NCI-H146 treated with DMSO at 0.1 percent for 48 hours (cell line): Measurements from ENCODE around the gene HS6ST3.

Source experiments
- DNase-seq: peaks from one replicate; lab custom pipeline; 2025; ENCODE audit not compliant: unreplicated experiment; lab: John Stamatoyannopoulos, UW

The HS6ST3 gene

DNA sequence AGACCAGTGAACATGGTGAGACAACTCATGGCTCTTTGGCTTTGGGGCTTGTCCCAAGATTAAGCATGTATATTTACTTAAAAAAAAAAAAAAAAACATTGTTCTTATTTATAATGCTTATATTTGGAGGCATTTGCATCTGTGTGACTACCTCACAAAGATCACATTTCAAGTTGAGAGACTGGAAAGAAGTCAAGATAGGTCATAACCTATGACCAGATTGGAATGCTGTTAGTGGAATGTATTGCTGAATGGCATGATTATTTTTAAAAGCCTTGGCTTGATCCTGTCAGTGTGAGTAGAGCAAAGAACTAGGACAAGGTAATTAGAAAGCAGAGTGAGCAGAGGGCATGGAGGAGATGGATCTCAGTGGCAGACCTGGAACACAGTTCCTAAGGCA lies 689.8 kb downstream of the HS6ST3 start:
- no peak for DNase-seq

DNA sequence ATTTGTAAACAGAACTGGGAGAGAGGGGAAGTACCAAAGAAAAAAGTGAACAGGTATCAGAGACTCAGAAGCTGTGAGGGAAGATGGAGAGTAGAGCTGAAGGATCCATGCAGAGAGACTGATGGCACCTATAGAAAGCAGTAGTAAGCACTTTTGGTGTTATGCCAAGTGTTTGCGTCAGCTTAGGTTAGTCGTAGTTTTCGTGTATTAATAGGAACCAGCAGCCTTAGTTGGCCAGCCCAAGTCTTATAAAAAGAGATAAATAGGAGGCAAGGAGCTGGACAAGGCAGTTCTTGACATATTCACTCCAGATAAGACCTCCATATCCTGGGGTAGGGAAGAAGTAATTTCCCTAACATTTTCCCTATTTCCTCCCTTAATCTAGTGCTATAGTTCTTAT lies 690.2 kb downstream of the HS6ST3 start:
- no peak for DNase-seq

DNA sequence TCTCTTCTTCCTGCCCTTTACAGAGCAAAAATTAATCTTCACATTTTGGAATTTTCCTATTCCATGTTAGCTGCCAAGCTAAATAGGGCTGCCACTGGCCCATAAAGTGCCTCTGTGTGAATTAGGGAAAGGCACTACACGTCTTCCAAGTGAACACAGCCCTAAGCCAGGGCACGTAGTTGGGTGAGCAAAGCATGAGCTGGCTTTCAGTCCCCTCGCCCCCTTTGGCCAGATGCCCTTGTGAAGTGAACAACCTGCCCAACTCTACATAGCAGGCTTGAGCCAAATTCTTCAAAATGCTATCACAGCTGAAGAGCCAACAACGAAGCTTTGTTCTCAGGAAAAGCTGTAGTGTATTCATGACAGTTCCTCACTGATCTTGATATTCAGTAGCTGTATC lies 691.2 kb downstream of the HS6ST3 start:
- no peak for DNase-seq

DNA sequence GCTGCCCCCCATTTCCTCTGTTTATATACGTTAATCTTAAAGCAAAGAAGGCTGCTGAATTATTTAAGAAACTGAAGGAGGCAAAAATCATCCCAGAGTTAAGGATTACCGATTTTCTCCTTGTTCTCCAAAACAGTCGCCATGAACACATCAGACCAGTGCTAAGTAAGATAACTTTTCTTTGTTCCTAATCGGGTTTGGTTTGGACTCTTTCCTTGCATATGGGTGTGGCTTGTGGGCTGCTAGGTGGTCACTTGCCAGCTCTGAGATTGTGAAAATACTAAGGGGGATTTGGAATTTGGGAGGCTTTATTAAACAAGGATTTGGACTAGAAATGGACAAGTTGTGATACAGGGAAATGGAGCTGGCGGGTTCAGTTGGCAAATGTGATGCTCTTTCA lies 692.3 kb downstream of the HS6ST3 start:
- no peak for DNase-seq

DNA sequence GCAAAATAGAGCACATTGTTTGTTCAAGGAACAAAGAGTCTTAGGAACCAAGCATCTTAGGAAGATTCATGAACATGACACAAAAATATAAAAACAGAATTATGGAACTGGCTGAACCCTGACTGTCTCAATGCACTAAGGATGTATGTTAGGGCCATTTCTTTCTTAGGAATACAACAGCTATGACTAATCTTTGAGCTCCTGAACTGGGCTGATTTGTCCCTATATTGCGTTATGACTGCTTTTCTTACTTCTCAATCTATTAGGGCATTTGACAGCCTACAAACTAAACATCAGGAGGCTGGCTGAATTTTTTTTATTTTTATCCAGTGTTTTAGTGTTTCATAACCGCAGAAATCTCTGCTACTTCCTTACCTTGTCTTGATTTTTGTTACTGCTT lies 693.1 kb downstream of the HS6ST3 start:
- DNase-seq, result no peak

DNA sequence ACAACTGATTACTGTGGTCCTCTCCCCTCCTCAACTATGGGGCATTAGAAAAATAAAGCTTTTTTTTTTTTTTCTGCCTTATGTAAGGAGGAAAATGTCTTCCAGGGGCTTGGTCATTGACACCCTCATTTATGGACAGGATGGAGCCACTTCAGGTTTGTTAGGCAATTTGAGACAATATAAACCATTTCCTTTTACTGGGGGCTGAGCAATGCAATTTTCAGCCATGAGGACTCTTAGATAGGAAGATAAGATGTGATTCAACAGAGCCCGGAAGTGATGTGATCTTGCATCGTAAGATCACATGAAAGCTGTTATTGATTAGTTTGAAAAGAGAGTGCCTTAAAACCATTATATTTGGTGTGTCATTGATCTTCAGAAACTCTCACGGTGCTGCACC lies 693.6 kb downstream of the HS6ST3 start:
- DNase-seq, result no peak

DNA sequence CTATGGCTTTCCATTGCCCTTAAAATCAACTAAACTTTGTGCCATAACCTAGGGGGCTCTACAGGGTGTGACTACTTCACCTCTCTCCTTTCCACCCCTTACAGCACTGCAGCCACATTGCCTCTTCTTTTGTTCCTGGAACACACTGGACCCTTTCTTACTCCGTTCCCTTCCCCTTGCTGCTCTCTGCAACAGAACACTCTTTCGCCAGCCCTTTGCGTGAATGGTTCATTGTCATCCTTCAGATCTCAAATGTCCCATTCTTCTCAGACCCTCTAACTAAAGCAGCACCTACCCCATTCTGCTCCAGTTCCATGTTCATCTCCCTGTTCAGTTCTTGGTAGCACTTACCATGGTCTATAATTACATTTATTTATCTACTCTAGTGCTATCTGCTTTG lies 696.1 kb downstream of the HS6ST3 start:
- no peak for DNase-seq

DNA sequence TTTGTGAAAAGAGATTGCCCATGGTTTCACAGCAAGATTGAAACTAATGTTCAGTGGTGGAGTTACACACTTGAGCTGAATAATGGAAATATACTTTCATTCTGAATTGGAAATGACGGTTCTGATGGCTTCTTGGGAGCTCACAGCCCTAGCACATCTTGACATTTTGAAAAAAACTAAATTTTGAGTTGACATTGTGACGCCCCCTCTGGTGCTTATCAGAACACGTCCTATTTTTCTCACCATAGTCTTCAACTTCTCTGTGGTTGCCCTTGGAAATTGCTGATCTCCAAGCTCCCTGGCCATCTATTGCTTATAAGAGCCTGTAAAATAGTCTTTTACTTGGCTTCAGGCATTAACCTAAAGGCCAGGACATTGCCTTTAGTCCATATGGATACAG lies 702.3 kb downstream of the HS6ST3 start:
- DNase-seq, result no peak

DNA sequence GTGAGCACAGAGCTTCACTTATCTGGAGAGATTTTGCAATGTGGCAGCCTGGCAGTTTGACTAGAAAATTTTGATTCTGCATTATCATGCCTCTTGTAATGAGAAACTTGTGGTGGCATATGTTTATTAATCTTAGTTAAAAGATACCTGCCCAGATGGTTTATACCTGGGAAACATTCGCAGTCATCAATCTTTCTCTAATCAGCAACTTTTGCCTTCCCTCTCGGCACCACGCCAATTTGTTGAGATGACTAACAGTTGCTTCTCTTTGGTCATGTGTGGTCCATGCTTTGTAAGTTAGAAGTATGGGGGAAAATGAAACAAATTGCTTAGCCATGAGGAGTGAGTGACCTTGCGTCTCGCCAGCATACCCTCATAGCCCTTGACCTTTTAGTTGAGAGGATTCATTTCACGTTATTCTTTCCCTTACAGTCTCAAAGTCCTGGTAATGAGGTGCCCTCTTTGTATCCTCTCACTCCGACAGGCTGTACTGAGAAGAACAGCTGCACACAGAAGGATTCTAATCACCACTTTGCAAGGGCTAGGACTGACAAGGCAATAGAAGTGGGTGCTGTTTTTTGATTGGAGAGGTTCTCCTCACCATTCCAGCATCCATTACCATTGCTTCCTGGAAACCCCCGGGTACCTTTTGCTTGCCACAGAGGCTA lies 703.0 kb downstream of the HS6ST3 start:
- DNase-seq, result no peak

DNA sequence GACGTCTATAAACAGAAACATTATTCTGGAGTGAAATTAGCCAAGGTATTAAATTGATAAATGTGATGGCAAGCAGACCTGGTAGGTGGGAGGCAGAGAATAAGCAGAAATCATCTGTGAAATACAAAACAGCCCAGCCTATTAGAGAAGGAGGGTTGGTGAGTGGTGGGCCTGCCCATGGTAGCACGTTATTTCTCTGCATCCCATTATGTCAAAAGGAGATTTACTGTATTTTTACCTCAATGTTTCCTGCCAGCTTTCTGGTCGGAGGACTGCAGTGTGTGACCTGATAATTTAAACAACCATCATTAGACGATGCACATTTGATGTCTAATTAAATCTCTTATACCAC lies 703.5 kb downstream of the HS6ST3 start:
- no peak for DNase-seq

DNA sequence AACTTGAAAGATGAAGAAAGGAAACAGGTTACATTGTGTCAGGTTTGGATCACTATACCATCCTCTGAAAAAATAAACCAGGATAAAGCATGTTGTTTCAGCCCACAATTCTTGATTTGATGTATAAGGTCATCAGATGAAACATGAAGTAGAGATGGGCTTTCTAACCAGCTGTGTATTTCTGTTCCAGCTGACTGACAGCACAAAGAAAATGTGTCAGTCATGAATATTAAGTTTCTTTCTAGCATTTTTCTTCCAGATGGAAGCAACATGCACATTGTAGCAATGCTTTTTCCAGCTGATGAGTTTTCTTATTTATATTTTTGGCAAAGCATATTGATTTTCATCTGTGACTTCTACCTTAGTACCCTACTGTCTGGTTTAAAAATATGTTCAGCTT lies 704.8 kb downstream of the HS6ST3 start:
- DNase-seq, result no peak

DNA sequence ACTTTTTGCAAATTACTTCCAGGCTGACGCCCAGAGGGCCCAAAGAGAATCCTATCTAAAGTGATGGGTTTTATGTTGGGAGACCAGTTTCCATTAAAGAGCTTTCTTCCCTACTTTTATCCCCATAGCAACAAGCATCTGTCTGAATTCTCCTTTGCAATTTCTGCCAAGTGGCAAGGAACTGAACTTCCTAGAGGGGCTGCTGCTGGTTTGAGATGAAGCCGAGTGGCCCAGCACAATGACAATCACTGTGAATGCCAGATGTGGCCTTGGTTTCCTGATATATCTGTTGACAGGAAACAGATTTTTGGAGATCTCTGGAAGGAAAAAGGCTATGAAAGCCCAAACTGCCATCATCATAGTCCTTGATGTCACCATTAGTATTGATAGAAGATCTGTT lies 705.8 kb downstream of the HS6ST3 start:
- DNase-seq, result no peak

DNA sequence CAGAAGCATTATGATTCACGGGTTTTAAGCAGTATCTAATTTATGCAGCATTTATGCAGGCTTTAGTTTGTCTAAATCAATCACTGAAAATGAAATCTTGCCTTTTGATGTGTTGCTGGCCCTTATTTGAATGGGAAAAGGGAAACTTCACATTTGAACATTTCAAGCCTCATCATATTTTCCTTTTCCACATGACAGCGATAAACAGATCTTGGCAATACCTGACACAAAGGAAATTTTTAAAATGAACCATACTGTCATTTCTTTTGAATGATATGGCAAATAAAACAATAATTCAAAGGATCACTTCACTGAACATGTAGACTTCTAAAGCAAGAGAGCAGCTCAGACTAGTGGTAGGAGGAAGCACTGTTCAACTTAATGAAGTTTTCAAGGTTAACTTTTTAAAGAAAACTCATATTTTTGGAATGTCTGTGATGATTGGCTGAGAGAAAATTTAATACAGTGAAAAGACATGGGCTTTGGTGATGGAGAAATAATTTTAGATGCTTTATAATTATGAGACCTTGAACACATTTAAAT lies 706.3 kb downstream of the HS6ST3 start:
- DNase-seq, result no peak

DNA sequence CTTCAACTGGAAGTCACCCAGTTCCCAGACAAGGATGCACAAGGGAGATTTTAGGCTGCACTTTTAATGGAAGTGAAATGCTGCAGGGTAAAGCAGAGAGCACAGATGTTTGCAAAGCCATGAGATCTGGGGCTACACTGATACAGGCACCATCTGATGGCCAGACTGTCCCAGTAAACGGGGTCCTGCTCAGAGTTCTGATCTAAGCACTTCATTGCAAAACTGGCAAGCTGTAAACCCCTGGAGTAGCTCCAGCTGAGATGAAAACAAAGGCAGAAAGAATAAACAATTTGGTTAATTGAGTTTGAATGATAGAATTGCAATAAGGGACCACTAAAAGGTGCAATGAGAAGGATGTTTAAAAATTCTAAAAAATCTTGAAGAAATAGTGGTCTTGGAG lies 707.2 kb downstream of the HS6ST3 start:
- no peak for DNase-seq

DNA sequence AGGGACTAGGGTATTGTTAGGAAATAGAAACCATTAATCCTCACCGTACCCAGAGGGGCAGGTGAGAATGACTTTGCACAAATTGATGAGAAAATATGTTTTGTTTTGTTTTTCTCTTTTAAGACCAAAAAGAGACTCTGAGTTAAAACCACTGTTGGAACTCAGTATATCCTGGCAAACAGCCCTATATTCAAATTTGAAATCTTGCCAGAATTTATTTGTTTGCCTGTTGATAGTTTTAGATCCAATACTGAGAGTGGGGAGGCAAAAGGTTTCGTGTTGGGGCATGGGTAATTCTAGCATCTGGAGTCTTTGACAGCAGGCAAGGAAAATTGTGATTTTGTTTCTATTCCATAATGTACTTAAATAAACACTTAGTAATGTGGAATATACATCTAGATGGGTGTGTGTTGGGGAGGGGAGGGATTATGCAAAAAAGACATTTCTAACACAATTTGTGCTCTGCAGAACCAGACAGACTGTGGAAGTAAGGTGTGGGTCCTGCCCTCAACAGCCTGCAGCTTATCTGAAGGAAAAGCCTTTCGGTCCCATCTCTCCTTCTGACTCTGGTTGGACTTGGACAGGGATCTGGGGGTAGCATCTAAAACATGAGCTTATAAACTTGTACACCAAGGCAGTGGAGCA lies 713.7 kb downstream of the HS6ST3 start:
- no peak for DNase-seq

DNA sequence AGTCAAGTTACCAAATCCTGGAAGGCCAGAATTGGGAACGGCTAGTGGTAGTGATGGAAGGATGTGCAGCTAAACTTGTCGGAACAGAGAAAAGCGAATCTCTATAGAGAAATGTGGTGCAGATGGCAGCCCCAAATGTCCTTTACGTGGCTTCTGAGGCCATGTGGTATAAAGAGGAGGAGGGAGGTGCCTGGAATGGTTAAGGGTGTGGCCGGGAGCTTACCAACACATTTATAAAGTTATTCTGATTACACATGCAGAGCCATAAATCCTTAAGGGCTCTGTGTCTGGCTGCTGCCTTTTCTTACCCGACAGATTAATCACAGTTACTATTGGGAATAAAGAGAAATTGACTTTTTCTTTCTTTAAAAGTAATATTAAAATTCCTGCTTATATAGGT lies 714.3 kb downstream of the HS6ST3 start:
- no peak for DNase-seq

DNA sequence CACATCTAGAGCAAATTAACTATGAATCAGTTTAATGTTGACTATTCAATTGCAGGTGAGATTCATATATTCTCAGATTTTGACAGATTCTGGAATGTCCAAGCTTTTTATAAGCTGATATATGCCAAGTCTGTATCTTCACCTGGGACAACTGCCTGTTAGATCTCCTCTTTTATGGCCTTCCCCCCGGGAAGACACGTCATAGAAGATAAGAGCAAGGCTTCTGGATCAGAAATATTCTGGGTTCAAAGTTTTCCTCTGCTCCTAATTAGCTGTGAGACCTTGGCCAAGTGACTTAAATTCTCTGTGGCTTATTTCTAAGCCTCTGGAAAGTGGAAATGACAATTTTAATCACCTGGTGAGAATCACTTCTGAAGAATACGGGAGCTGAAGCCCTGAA lies 716.8 kb downstream of the HS6ST3 start:
- no peak for DNase-seq

DNA sequence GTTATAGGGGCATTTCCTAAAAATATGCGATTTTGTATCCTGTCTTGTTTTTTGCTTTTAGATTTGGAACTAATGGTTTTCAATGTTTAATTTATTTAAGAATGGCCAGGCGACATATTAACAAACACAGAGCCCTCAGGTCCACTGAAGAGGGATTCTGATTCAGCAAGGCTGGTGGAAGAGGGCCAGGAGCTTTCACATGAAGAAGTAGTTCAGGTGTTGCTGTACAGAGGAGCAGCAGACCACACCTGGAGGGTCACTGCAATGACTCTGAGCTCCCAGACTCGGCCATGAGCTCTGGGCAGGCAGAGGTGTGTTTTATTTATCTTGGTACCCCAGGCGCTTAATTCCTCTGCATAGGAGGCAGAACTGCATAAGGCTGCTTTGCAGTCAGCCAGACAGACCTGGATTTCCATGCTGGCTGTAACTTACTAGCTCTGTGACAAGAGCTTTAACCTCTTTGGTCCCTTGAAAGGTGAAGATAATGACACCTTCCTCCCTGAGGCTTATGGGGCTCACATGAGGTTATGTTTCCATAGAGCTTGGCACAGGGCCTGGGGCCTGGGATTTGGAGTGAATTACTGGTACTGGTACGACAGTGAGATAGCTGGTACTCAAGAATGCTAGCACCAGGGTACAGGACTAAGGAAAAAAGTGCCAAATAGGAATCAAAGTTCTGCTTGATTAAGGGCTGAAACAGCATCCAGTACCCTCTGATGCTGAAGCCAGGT lies 719.6 kb downstream of the HS6ST3 start:
- no peak for DNase-seq

DNA sequence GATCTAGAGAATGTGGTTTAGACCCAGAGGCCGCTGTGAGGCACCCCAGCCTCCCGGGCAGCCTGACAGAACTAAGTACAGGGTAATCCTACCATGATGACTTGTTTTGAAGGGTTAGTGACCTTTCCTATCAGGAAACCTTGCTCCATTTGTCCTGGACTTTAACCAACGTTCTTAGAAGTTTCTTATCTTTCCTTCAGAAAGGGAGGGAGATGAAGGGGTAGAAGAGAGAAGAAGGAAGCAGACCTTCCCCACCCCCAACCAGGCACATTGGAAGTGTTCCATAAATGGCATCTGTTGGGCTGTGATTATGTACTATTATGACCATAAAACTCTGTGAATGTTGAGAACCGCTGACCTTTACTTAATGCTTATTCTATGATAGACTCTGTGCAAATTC lies 720.2 kb downstream of the HS6ST3 start:
- DNase-seq, result no peak

DNA sequence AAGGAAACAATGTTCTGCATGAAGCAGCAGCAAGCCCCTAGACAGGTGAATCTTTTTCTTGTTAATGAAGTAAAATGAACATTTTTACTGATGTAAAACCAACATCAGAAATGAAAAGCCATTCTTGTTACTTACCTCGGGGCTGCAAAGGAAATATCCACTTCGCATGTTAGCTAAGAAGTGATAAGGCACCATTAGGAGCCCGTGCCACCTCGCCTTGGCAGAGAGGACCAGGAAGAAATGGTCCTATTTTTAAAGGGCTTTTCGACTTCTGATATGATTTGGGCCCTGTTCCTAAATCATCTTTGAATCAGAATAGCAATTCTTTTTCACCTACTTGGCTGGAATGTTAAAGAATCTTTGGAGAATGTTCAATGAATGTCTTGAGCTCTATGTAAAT lies 721.1 kb downstream of the HS6ST3 start:
- DNase-seq, result no peak

DNA sequence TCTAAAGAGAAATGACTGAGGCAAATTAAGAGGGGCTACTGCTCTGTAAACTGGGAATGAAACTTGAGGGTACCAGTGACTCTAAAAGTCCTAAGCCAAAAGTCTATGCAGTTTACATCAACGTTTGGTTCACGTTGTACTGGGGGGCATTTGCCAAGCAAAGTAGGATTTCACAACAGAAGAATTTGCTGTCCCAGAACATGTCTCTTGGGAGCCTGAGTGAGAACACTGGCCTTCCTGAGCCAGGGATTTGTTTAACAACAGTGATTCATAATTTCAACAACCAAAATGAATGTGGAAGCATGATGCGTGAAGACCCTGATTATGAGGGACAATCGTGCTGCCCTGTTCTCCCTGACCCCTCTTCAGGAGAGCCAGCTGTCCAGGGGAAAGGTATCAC lies 726.4 kb downstream of the HS6ST3 start:
- no peak for DNase-seq

DNA sequence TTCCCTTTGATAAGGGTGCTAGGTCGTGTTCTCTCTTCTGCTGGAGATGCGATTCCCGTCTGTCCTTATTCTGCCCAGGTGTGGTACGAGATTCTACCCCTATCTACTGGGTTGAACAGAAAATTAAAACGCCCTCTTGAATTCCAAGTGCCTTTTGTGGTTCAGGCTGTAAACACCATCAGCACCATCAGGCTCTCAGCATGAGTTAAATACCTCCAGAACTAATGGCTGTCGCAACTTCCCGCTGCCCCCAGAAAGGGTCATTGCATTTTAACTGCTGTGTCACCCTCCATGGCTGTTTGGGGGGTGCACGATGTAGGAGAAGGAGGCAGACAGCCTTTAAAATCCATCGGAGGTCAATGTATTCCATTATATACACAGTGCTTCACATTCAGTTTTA lies 727.0 kb downstream of the HS6ST3 start:
- DNase-seq, result no peak
